GM12878 (cell line): ENCODE data around the gene ALG2. TPM values are rescaled to one million over a fixed set of nuclear protein-coding genes. Genes with fewer than 3 reads are reported as not detected.

ENCODE experiments used
- ATAC-seq: fragments of 200-7000 bp; cut with Tn5 transposase; 3 replicates; pipeline ENCODE4 v1.9.1; 2020; ENCODE audit warnings: mild to moderate bottlenecking, moderate library complexity
- BruUV-seq: library from RNA; stranded (reverse); fragments of 400-500 nt; replicated peaks from 2 replicates; lab custom pipeline; 2021; lab: Mats Ljungman, UMichigan
- CTCF ChIA-PET: fragments of 300-600 bp; sonication (Branson Sonifier 250); formaldehyde crosslinking; extraction: SDS; loops from one replicate; lab custom pipeline; 2021; ENCODE audit warnings: inconsistent platforms; lab: Yijun Ruan, JAX
- POLR2A ChIA-PET: fragments of 350-600 bp; formaldehyde crosslinking; extraction: SDS; loops from one replicate; lab custom pipeline; 2021; ENCODE audit warnings: inconsistent platforms; lab: Charles Lee
- RAD21 ChIA-PET: fragments of 300-600 bp; sonication (Branson Sonifier 250); formaldehyde crosslinking; loops from one replicate; lab custom pipeline; 2023; ENCODE audit warnings: antibody characterized with exemption; ENCODE audit not compliant: unreplicated experiment; lab: Charles Lee
- SMC1A ChIA-PET: fragments of 300-600 bp; sonication (Branson Sonifier 250); formaldehyde crosslinking; loops from one replicate; lab custom pipeline; 2023; ENCODE audit not compliant: unreplicated experiment, uncharacterized antibody; lab: Charles Lee
- DNase-seq: peaks from one replicate; pipeline ENCODE4 v3.0.0-alpha.2; 2011; ENCODE audit warnings: low read depth, low spot score
- FAIRE-seq: peaks from 3 replicates; lab custom pipeline; 2011; peaks lifted over from hg19 to GRCh38; lab: Jason Lieb, UNC
- H2AFZ ChIP-seq: 2 replicates; pipeline ENCODE4 v1.6.0; 2011; ENCODE audit warnings: low read depth, low read length, control low read depth; ENCODE audit not compliant: control insufficient read depth
- H3K27ac ChIP-seq: 2 replicates; pipeline ENCODE4 v1.5.1; 2011; ENCODE audit warnings: control low read depth; ENCODE audit not compliant: control insufficient read depth, insufficient read depth
- H3K27me3 ChIP-seq, 2 experiments: replicated peaks in 1 of 2; 2 replicates each; pipeline versions ENCODE4 v1.6.0 to v1.6.1; 2011; ENCODE audit warnings: low read length in 1 of 2; ENCODE audit not compliant: control insufficient read depth in 2 of 2, insufficient read depth in 2 of 2
- H3K36me3 ChIP-seq, 2 experiments: 2 replicates each; pipeline ENCODE4 v1.5.1; 2011; ENCODE audit warnings: low read length in 1 of 2; ENCODE audit not compliant: control insufficient read depth in 2 of 2, insufficient read depth in 2 of 2
- H3K4me1 ChIP-seq: 2 replicates; pipeline ENCODE4 v1.6.1; 2011; ENCODE audit warnings: mild to moderate bottlenecking, low read length, moderate library complexity, mixed read lengths; ENCODE audit not compliant: control insufficient read depth, insufficient read depth
- H3K4me2 ChIP-seq: 2 replicates; pipeline ENCODE4 v1.6.0; 2011; ENCODE audit warnings: control low read depth; ENCODE audit not compliant: control insufficient read depth, insufficient read depth
- H3K4me3 ChIP-seq: fragments of 200-600 bp; sonication (generic); 2 replicates; pipeline ENCODE4 v1.5.1; 2016
- H3K79me2 ChIP-seq: 2 replicates; pipeline ENCODE4 v1.6.0; 2011; ENCODE audit warnings: low read length; ENCODE audit not compliant: control insufficient read depth, insufficient read depth
- H3K9ac ChIP-seq: 2 replicates; pipeline ENCODE4 v1.8.0; 2011; ENCODE audit warnings: low read length, control low read depth, mixed read lengths; ENCODE audit not compliant: control insufficient read depth, insufficient read depth
- H3K9me3 ChIP-seq: replicated peaks from 3 replicates; pipeline ENCODE4 v1.5.1; 2011; ENCODE audit warnings: mild to moderate bottlenecking, low read length; ENCODE audit not compliant: control insufficient read depth, insufficient read depth
- H4K20me1 ChIP-seq: 2 replicates; pipeline ENCODE4 v1.6.0; 2011; ENCODE audit not compliant: control insufficient read depth, insufficient read depth
- CEBPB ChIP-seq, 2 experiments: fragments of 150-350 bp in 1 of 2; IDR thresholded peaks; 2 replicates each; pipeline ENCODE4 v1.6.1; 2012 to 2014; ENCODE audit warnings: low read depth in 2 of 2, low read length in 2 of 2, borderline replicate concordance in 1 of 2, inconsistent platforms in 1 of 2
- JUND ChIP-seq: IDR thresholded peaks from 2 replicates; pipeline ENCODE4 v1.6.1; 2012; ENCODE audit warnings: low read depth, mild to moderate bottlenecking, low read length, improper control_type of control experiment, moderate library complexity
- LARP7 ChIP-seq: fragments of 450-650 bp; IDR thresholded peaks from 2 replicates; pipeline ENCODE4 v1.6.1; 2017; ENCODE audit warnings: mild to moderate bottlenecking
- RAD21 ChIP-seq: IDR thresholded peaks from 2 replicates; pipeline ENCODE4 v1.6.1; 2011; ENCODE audit warnings: mild to moderate bottlenecking, low read depth, low read length, moderate library complexity; ENCODE audit not compliant: insufficient read depth
- RBBP5 ChIP-seq: fragments of 200-600 bp; sonication (generic); conservative IDR thresholded peaks from 2 replicates; pipeline ENCODE4 v1.6.1; 2016
- SMAD5 ChIP-seq: IDR thresholded peaks from 2 replicates; pipeline ENCODE4 v1.6.1; 2016; ENCODE audit warnings: antibody characterized with exemption, low read depth
- YBX1 ChIP-seq: fragments of 450-650 bp; IDR thresholded peaks from 2 replicates; pipeline ENCODE4 v1.6.1; 2016; ENCODE audit warnings: antibody characterized with exemption
- ZNF384 ChIP-seq: IDR thresholded peaks from 2 replicates; pipeline ENCODE4 v1.6.1; 2012; ENCODE audit warnings: low read depth, mild to moderate bottlenecking, low read length, improper control_type of control experiment, borderline replicate concordance
- WGBS: methylation state at CpG from one replicate; pipeline ENCODE4 v1.1.6; 2016; ENCODE audit warnings: low lambda C conversion rate; ENCODE audit not compliant: insufficient replicate concordance, insufficient coverage; ENCODE audit errors: missing lambda C conversion rate; 5-methylcytosine and 5-hydroxymethylcytosine counted together
- in situ Hi-C: fragments of 300-500 bp; cut with MboI; formaldehyde crosslinking; loops from 9 replicates; pipeline ENCODE4 v1.14.3; 2018; ENCODE audit warnings: mixed read lengths
- intact Hi-C: fragments of 100-400 bp; cut with micrococcal nuclease; formaldehyde crosslinking; loops from one replicate; pipeline ENCODE4 v1.14.2; 2022; ENCODE audit not compliant: unreplicated experiment
- polyA plus RNA-seq, 11 experiments: library from polyadenylated mRNA; depleted of rRNA in 4 of 11; unstranded in 6 of 11; stranded (reverse) in 5 of 11; fragments of >200 nt; fragmentation: Nextera tagmentation in 4 of 11; fragmentation: Illumina TruSeq in 1 of 11; extraction: Ambion mirVana in 4 of 11; extraction: Trizol in 1 of 11; gene quantifications; 1 replicate in 1 of 11; 2 replicates in 10 of 11; pipeline versions ENCODE4 v1.2.1 to v1.2.3, GENCODE V29; 2011 to 2016; ENCODE audit warnings: inconsistent platforms in 2 of 11, missing spikeins in 2 of 11, low read depth in 1 of 11
- total RNA-seq, 4 experiments: library from RNA; depleted of rRNA in 3 of 4; stranded (reverse); fragments of >200 nt in 3 of 4; fragmentation: Illumina TruSeq in 1 of 4; extraction: Trizol in 1 of 4; gene quantifications; 2 replicates each; pipeline versions ENCODE4 v1.2.1 to v1.2.3, GENCODE V29; 2013 to 2021
- TF ChIP-seq, protein P1 (sequence below): fragments of 450-650 bp; IDR thresholded peaks from 2 replicates; pipeline ENCODE4 v1.6.1; 2017; ENCODE audit warnings: low read depth, mild to moderate bottlenecking, moderate library complexity
- TF ChIP-seq, protein P2 (sequence below): fragments of 450-650 bp; IDR thresholded peaks from 2 replicates; pipeline ENCODE4 v1.6.1; 2016; ENCODE audit warnings: mild to moderate bottlenecking
- TF ChIP-seq, protein P3 (sequence below): IDR thresholded peaks from 2 replicates; pipeline ENCODE4 v1.6.1; 2012; ENCODE audit warnings: mild to moderate bottlenecking, low read depth, low read length
- TF ChIP-seq, protein P4 (sequence below): fragments of 450-650 bp; IDR thresholded peaks from 2 replicates; pipeline ENCODE4 v1.6.1; 2017; ENCODE audit warnings: mild to moderate bottlenecking

Gene ALG2
- total and polyA plus RNA-seq, 10 of the 15 experiments (the other 5 are each of a cell fraction or from before 2014, with no cell fraction given) = 8.8 to 52.5 (median 38.6) TPM

DNA sequence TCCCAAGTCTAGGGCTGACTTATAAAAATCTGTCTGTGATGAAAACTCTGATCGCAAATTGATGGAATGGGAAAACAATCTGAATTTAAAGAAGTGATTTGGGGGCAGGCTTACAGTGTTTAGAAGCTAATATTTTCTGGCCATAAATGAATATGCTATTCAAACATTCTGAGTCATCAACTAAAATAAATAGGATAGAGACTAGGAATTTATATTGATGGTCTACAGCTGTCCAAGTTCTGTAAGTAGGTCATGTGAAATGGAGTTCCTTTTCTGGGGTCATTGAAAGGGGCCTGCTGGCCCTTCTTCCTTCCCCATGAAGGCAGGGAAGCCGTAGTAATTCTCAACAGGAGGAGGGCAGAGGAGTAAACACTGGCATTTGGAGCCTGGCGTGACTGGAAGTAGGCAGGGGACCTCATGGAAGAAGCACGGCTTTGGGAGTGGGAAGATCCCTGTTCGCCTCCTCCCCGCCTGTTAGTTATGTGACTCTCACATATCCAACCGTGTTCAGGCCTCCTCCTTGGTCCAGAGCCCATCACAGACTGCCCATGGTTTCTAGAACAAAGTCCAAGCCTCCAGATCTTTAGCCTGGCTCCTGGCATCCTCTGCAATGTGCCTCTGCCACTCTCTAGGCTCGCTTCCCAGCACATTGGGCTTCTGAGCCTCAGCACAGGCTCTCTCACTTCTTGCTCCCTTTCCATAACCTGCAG lies 31.7 kb downstream of the ALG2 start:
- POLR2A ChIA-PET = interaction anchor here (0.7 to 4.1 kb wide), 2 partner anchors 32 kb away, joined by 3 to 31 read pairs; partner anchors contain the start of genes ALG2 and SEC61B
- TF ChIP-seq YBX1 = no peak
- TF ChIP-seq JUND = no peak
- TF ChIP-seq, protein P1, sequence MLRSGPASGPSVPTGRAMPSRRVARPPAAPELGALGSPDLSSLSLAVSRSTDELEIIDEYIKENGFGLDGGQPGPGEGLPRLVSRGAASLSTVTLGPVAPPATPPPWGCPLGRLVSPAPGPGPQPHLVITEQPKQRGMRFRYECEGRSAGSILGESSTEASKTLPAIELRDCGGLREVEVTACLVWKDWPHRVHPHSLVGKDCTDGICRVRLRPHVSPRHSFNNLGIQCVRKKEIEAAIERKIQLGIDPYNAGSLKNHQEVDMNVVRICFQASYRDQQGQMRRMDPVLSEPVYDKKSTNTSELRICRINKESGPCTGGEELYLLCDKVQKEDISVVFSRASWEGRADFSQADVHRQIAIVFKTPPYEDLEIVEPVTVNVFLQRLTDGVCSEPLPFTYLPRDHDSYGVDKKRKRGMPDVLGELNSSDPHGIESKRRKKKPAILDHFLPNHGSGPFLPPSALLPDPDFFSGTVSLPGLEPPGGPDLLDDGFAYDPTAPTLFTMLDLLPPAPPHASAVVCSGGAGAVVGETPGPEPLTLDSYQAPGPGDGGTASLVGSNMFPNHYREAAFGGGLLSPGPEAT = no peak
- no peak for TF ChIP-seq RAD21
- TF ChIP-seq RBBP5 = no peak
- TF ChIP-seq, protein P2, sequence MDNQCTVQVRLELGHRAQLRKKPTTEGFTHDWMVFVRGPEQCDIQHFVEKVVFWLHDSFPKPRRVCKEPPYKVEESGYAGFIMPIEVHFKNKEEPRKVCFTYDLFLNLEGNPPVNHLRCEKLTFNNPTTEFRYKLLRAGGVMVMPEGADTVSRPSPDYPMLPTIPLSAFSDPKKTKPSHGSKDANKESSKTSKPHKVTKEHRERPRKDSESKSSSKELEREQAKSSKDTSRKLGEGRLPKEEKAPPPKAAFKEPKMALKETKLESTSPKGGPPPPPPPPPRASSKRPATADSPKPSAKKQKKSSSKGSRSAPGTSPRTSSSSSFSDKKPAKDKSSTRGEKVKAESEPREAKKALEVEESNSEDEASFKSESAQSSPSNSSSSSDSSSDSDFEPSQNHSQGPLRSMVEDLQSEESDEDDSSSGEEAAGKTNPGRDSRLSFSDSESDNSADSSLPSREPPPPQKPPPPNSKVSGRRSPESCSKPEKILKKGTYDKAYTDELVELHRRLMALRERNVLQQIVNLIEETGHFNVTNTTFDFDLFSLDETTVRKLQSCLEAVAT = no peak
- no peak for TF ChIP-seq SMAD5
- TF ChIP-seq ZNF384 = no peak
- no peak for TF ChIP-seq CEBPB (IDR thresholded peaks at IDR 0.05; ENCODE audit: borderline replicate concordance in 1 of 2, low read depth in 2 of 2, low read length in 2 of 2)
- TF ChIP-seq, protein P3, sequence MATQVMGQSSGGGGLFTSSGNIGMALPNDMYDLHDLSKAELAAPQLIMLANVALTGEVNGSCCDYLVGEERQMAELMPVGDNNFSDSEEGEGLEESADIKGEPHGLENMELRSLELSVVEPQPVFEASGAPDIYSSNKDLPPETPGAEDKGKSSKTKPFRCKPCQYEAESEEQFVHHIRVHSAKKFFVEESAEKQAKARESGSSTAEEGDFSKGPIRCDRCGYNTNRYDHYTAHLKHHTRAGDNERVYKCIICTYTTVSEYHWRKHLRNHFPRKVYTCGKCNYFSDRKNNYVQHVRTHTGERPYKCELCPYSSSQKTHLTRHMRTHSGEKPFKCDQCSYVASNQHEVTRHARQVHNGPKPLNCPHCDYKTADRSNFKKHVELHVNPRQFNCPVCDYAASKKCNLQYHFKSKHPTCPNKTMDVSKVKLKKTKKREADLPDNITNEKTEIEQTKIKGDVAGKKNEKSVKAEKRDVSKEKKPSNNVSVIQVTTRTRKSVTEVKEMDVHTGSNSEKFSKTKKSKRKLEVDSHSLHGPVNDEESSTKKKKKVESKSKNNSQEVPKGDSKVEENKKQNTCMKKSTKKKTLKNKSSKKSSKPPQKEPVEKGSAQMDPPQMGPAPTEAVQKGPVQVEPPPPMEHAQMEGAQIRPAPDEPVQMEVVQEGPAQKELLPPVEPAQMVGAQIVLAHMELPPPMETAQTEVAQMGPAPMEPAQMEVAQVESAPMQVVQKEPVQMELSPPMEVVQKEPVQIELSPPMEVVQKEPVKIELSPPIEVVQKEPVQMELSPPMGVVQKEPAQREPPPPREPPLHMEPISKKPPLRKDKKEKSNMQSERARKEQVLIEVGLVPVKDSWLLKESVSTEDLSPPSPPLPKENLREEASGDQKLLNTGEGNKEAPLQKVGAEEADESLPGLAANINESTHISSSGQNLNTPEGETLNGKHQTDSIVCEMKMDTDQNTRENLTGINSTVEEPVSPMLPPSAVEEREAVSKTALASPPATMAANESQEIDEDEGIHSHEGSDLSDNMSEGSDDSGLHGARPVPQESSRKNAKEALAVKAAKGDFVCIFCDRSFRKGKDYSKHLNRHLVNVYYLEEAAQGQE = no peak
- TF ChIP-seq, protein P4, sequence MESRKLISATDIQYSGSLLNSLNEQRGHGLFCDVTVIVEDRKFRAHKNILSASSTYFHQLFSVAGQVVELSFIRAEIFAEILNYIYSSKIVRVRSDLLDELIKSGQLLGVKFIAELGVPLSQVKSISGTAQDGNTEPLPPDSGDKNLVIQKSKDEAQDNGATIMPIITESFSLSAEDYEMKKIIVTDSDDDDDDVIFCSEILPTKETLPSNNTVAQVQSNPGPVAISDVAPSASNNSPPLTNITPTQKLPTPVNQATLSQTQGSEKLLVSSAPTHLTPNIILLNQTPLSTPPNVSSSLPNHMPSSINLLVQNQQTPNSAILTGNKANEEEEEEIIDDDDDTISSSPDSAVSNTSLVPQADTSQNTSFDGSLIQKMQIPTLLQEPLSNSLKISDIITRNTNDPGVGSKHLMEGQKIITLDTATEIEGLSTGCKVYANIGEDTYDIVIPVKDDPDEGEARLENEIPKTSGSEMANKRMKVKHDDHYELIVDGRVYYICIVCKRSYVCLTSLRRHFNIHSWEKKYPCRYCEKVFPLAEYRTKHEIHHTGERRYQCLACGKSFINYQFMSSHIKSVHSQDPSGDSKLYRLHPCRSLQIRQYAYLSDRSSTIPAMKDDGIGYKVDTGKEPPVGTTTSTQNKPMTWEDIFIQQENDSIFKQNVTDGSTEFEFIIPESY = no peak
- TF ChIP-seq LARP7 = no peak

More for the DNA sequence above, 31.7 kb downstream of the ALG2 start:
- in situ Hi-C loops = loop anchor here (10.0 kb wide), 2 partner anchors 1035 to 1135 kb away; no protein-coding TSS in a partner anchor
- H3K4me1 ChIP-seq = peaks cover 20% of the 10 kb centered on the region
- H3K27ac ChIP-seq = no peak overlapping the region
- no peak overlapping the region for H3K9ac ChIP-seq
- intact Hi-C loops = loop anchor here (10.0 kb wide), 4 partner anchors 175 to 1245 kb away; partner anchors contain the start of genes ERP44 and INVS
- H3K4me2 ChIP-seq = no peak overlapping the region
- WGBS = 68% methylated on average over 8 of the region's 8 CpGs
- H3K9me3 ChIP-seq = no peaks in the 10 kb centered on the region; the same call in 2 of the 3 replicates
- no peak overlapping the region for H3K4me3 ChIP-seq
- H2AFZ ChIP-seq = no peak overlapping the region
- DNase-seq = no peak
- RAD21 ChIA-PET = interaction anchor here (1.0 to 8.9 kb wide), 3 partner anchors 8 to 43 kb away, joined by 3 to 121 read pairs (median 80); partner anchors contain the start of genes ALG2 and SEC61B
- no peaks in the 10 kb centered on the region for H3K79me2 ChIP-seq
- no peaks in the 10 kb centered on the region for H4K20me1 ChIP-seq
- SMC1A ChIA-PET = interaction anchor here (1.6 to 12.4 kb wide), 4 partner anchors 9 to 87 kb away, joined by 3 to 189 read pairs (median 109); partner anchors contain the start of genes ALG2 and SEC61B
- no peak for ATAC-seq
- BruUV-seq = no TSS peak
- H3K36me3 ChIP-seq = no peaks in the 10 kb centered on the region
- CTCF ChIA-PET = interaction anchor here (0.7 to 9.2 kb wide), 7 partner anchors 13 to 76 kb away, joined by 3 to 131 read pairs (median 5); no protein-coding TSS in a partner anchor
- no peak for FAIRE-seq
- H3K27me3 ChIP-seq = no peaks in the 10 kb centered on the region
